Hindlimb muscle (tissue), 1 donor: ENCODE measurements around the gene XXYLT1. TPM values are rescaled to one million over a fixed set of nuclear protein-coding genes. Genes with fewer than 3 reads are reported as not detected.
A peak's percentile ranks its signal among the peaks of the same experiment; 100 is the strongest.
"Not testable (repeated sequence)": the region's sequence is repeated elsewhere in the genome, so short reads cannot be mapped to it uniquely, and the experiment has no call there.

ENCODE experiments used
- DNase-seq: peaks from one replicate; pipeline ENCODE4 v3.0.0-alpha.2; 2013
- polyA plus RNA-seq: library from polyadenylated mRNA; unstranded; fragments of 120-200 nt; gene quantifications from one replicate; pipeline ENCODE4 v1.2.1, GENCODE V29; 2013; ENCODE audit not compliant: insufficient read length

Gene XXYLT1
- polyA plus RNA-seq, 1 donor, result 23.0 TPM

- DNase-seq, result peak; percentile 71
Observed at GRCh38 chr3:195250473-195251251, 20.3 kb downstream of the XXYLT1 start.

- no peak for DNase-seq
Observed at GRCh38 chr3:195249858-195250464, 21.0 kb downstream of the XXYLT1 start.

- DNase-seq, result no peak
Observed at GRCh38 chr3:195249057-195249770, 21.7 kb downstream of the XXYLT1 start.

- DNase-seq, result no peak
Observed at GRCh38 chr3:195248281-195248680, 22.7 kb downstream of the XXYLT1 start.

GRCh38 chr3:195247863-195248189 is 23.1 kb downstream of the XXYLT1 start:
- no peak for DNase-seq

- no peak for DNase-seq
Observed at GRCh38 chr3:195247086-195247862, 23.7 kb downstream of the XXYLT1 start.

- DNase-seq, result no peak
Observed at GRCh38 chr3:195246581-195246995, 24.4 kb downstream of the XXYLT1 start.

GRCh38 chr3:195245531-195245951 is 25.4 kb downstream of the XXYLT1 start:
- DNase-seq, result no peak

GRCh38 chr3:195241592-195242355 is 29.2 kb downstream of the XXYLT1 start:
- no peak for DNase-seq

GRCh38 chr3:195240939-195241338 is 30.0 kb downstream of the XXYLT1 start:
- DNase-seq, result no peak

- no peak for DNase-seq
Observed at GRCh38 chr3:195240171-195240701, 30.7 kb downstream of the XXYLT1 start.

GRCh38 chr3:195239121-195239520 is 31.8 kb downstream of the XXYLT1 start:
- no peak for DNase-seq

- DNase-seq, result peak; percentile 75
Observed at GRCh38 chr3:195238586-195239118, 32.3 kb downstream of the XXYLT1 start.

- DNase-seq, result no peak
Observed at GRCh38 chr3:195238081-195238571, 32.8 kb downstream of the XXYLT1 start.

GRCh38 chr3:195236801-195237570 is 34.0 kb downstream of the XXYLT1 start:
- DNase-seq, result no peak

- DNase-seq, result no peak
Observed at GRCh38 chr3:195236076-195236798, 34.7 kb downstream of the XXYLT1 start.

- no peak for DNase-seq
Observed at GRCh38 chr3:195230244-195230643, 40.7 kb downstream of the XXYLT1 start.

- not testable (repeated sequence) for DNase-seq
Observed at GRCh38 chr3:195228886-195229285, 42.1 kb downstream of the XXYLT1 start.

- DNase-seq, result no peak
Observed at GRCh38 chr3:195227871-195228270, 43.1 kb downstream of the XXYLT1 start.
